Activated CD8-positive, alpha-beta T cell treated with anti-CD3 and anti-CD28 coated beads, Interleukin-2, amount 10 ng/mL, durations not matched to agents 7 days and 5 days (primary cell): ENCODE measurements around the gene OLFML2B. TPM values are rescaled to one million over a fixed set of nuclear protein-coding genes. Genes with fewer than 3 reads are reported as not detected.
"Not testable (repeated sequence)": the region's sequence is repeated elsewhere in the genome, so short reads cannot be mapped to it uniquely, and the experiment has no call there.

Source experiments
- ATAC-seq: fragments of 150-1000 bp; cut with Tn5 transposase; one replicate; pipeline ENCODE4 v1.10.0; 2021; ENCODE audit warnings: moderate library complexity
- CTCF ChIA-PET: fragments of 350-600 bp; sonication (Branson Sonifier 250); formaldehyde crosslinking; loops from one replicate; lab custom pipeline; 2021; ENCODE audit warnings: antibody characterized with exemption; lab: Charles Lee
- POLR2A ChIA-PET: fragments of 350-600 bp; sonication (Branson Sonifier 250); formaldehyde crosslinking; loops from one replicate; lab custom pipeline; 2021; ENCODE audit warnings: antibody characterized with exemption; lab: Charles Lee
- DNase-seq: peaks from one replicate; pipeline ENCODE4 v3.0.0-alpha.2; 2020
- H3K27ac Mint-ChIP-seq: one replicate; pipeline ENCODE4 v1.8.0; 2021; ENCODE audit warnings: mild to moderate bottlenecking, mixed read lengths
- H3K27me3 Mint-ChIP-seq: one replicate; pipeline ENCODE4 v1.8.0; 2021; ENCODE audit warnings: low read depth, mixed read lengths
- H3K36me3 Mint-ChIP-seq: one replicate; pipeline ENCODE4 v1.8.0; 2021; ENCODE audit warnings: low read depth, mixed read lengths
- H3K4me1 Mint-ChIP-seq: one replicate; pipeline ENCODE4 v1.8.0; 2021; ENCODE audit warnings: low read depth, mixed read lengths
- H3K4me3 Mint-ChIP-seq: one replicate; pipeline ENCODE4 v1.8.0; 2021; ENCODE audit warnings: mild to moderate bottlenecking, mixed read lengths
- H3K9me3 Mint-ChIP-seq: one replicate; pipeline ENCODE4 v1.8.0; 2022; ENCODE audit warnings: mixed read lengths; ENCODE audit not compliant: insufficient read depth
- total RNA-seq, 2 experiments: library from RNA; stranded (reverse); gene quantifications; one replicate each; pipeline ENCODE4 v1.2.3, GENCODE V29; 2021

The OLFML2B gene
- total RNA-seq = not detected

DNA sequence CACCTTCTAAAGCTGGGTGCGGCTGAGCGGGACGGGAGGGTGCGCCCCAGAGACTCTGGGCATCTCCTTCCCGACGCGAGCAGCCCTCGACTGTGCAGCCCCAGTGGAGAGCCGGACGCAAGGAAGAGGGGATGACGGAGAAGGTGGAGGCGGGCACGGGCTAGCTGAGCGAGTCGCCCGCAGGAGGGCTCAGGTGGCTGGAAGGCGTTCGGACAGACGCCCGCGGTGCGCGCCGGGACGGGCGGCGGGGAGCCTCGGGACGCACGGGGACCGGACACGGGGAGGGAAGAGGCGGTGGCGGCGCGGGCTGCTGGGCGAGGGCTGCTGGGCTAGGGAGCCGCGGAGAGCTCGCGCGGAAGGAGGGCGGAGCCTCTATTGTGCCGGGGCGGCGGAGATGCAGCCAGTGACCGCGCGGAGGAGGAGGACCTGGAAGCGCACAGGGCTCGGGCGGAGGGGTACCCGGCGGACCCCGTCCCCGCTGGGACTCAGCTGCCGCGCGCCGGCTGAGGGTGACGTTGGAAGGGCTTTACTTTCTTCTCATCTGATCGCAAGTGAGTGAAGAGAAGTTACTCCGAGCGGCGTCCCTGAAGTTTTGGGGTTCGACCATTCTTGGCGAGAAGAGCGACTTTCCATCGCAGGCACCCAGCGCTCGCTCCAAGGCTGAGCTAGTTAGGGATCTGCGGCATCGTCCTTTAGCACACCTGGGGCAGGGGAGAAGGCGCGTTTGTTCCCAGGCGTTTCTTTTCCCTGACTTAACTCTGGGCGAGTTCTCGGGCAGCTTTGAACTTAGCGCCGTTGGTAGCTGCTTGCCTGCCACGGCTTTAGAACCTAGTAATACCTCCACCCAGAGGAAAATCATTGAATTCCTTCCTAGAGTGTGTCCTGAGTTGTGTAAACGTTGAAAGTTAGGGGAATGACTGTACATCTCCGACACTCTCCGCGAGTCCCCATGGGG lies at the start of gene OLFML2B:
OLFML2B (minus strand) TSS at position 323 of the 955 bp plus-strand sequence. CDS start 439 bp downstream, outside the sequence.
- CTCF ChIA-PET = interaction anchor here (0.9 to 2.7 kb wide), 12 partner anchors 10 to 232 kb away, joined by 3 to 23 read pairs (median 4); no protein-coding TSS in a partner anchor
- Mint-ChIP-seq H3K27me3 (peaks cover 46% of the 10 kb centered on the region), H3K9me3 (no peaks in the 10 kb centered on the region), H3K36me3 (no peaks in the 10 kb centered on the region), H3K4me3 (peak within 1 kb of the TSS; percentile 80), H3K4me1 (peaks cover 11% of the 10 kb centered on the region), H3K27ac (no peak within 1 kb of the TSS)
- POLR2A ChIA-PET = interaction anchor here (0.5 to 1.2 kb wide), 2 partner anchors 101 to 174 kb away, joined by 3 read pairs; no protein-coding TSS in a partner anchor
- ATAC-seq (peak; percentile 97), DNase-seq (peak; percentile 62)

DNA sequence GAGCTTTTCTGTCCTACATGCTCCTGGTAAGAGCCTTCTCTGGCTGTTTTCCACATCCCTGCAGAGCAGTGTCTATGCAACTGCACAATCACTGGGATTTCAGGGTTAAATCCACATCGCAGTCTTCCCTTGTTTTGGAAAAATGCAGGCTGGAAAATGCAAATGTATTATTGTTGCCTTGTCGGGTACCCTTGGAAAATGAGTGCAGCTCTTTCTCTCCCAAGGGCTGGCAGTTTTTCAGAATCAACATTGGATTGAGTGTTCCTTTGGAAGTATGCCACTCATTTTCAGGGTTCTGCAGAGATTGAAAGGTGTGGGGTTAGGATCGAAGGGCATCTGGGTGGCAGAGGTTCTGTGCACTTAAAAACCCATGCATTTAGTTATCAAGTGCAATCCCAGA lies 49.1 kb upstream of the OLFML2B start:
- DNase-seq = no peak
- Mint-ChIP-seq H3K9me3 (no peaks in the 10 kb centered on the region), H3K27ac (no peak overlapping the region), H3K4me1 (peaks cover 13% of the 10 kb centered on the region), H3K4me3 (no peak overlapping the region), H3K27me3 (peaks cover 60% of the 10 kb centered on the region), H3K36me3 (no peaks in the 10 kb centered on the region)
- ATAC-seq = no peak
- ChIA-PET CTCF (no interaction called here), POLR2A (no interaction called here)

DNA sequence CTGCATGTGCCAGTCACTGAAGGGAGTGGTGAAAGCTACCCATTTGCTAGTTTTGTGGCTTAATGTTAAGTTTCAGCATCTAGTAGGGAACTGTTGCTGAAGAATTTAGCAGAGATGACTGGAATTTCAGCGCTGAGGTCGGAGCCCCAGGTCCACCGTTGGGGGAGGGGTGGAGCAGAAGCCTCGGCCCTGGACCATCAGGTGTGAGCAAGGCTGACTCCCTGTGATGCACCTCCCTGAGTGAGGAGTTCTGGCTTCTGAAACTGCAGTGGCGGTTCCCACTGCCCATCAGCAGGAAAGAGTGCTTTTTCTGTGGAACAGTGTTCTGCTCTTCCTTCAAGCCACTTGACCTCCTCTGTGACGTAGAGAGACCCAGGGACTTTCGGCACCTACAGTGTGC lies 47.2 kb upstream of the OLFML2B start:
- ChIA-PET POLR2A (no interaction called here), CTCF (no interaction called here)
- no peaks in the 10 kb centered on the region for H3K36me3 Mint-ChIP-seq
- no peak for DNase-seq
- no peak overlapping the region for H3K27ac Mint-ChIP-seq
- peaks cover 13% of the 10 kb centered on the region for H3K4me1 Mint-ChIP-seq
- no peak for ATAC-seq
- no peaks in the 10 kb centered on the region for H3K9me3 Mint-ChIP-seq
- peaks cover 60% of the 10 kb centered on the region for H3K27me3 Mint-ChIP-seq
- H3K4me3 Mint-ChIP-seq = peak overlapping the region; percentile 75

DNA sequence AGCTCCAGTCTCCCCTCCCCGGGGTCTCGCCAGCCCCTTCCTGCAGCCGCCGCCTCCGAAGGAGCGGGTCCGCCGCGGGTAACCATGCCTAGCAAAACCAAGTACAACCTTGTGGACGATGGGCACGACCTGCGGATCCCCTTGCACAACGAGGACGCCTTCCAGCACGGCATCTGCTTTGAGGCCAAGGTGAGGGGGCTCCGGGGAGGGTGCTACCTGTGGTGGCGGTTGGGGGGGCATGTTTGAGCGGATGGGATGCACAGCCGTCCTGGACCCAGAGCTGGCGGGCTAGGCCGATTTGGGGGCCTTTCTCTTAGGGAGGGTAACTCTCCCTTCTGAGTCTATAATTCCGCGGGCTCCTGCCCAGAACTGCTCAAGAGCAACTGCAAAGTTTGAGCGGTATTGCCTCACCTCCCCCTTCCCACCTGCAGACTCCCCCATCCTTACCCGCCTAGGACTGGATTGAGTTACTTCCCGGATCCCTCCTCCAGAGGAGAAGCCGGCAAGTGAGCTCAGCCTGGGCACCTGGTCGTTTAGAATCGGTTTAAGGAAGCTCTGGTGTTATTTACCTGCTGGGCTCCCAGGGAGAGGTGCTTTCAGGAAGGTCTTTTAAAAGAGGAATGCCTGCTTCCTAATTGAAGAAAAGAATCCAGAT lies 46.6 kb upstream of the OLFML2B start:
- H3K4me1 Mint-ChIP-seq = peaks cover 13% of the 10 kb centered on the region
- no peaks in the 10 kb centered on the region for H3K9me3 Mint-ChIP-seq
- H3K4me3 Mint-ChIP-seq = peak overlapping the region; percentile 75
- ATAC-seq (no peak), DNase-seq (peak; percentile 23)
- H3K27ac Mint-ChIP-seq = no peak overlapping the region
- H3K36me3 Mint-ChIP-seq = no peaks in the 10 kb centered on the region
- CTCF ChIA-PET = interaction anchor here (1.9 kb wide), 1 partner anchor 14 kb away, joined by 6 read pairs; no protein-coding TSS in a partner anchor
- POLR2A ChIA-PET = no interaction called here
- H3K27me3 Mint-ChIP-seq = peaks cover 60% of the 10 kb centered on the region

DNA sequence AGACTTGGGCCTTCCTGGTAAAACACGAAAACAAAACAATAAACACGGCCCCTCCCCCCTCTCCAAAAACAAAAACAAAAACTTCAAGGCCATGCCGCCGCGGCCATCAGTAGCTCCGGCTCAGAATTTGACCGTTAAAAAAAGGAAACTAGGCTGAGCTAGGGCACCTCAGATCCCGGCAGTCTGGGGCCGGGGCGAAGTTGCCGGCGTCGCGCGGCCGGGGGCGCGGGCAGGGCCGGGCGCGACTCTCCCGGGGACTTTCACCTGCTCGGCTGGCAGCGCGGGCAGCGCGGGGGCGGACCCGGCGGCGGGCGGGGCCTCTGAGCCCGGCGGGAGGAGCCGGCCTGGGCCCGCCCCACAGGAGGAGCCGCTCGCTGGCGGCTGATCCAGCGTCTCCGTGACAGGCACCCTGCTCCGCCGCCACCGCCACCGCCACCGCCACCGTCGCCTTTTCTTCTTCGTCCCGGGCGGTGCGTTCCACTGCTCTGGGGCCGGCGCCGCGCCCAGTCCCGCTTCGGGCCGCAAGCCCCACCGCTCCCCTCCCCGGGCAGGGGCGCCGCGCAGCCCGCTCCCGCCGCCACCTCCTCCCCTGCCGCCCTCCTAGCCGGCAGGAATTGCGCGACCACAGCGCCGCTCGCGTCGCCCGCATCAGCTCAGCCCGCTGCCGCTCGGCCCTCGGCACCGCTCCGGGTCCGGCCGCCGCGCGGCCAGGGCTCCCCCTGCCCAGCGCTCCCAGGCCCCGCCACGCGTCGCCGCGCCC lies 45.8 kb upstream of the OLFML2B start, which contains the start of gene NOS1AP:
NOS1AP (plus strand) TSS at position 358 of the 760 bp plus-strand sequence. CDS start 487 bp downstream, outside the sequence.
- H3K9me3 Mint-ChIP-seq = no peaks in the 10 kb centered on the region
- POLR2A ChIA-PET = no interaction called here
- CTCF ChIA-PET = interaction anchor here (1.9 kb wide), 1 partner anchor 13 kb away, joined by 6 read pairs; no protein-coding TSS in a partner anchor
- peak within 1 kb of the TSS; percentile 75 for H3K4me3 Mint-ChIP-seq
- no peak within 1 kb of the TSS for H3K27ac Mint-ChIP-seq
- no peaks in the 10 kb centered on the region for H3K36me3 Mint-ChIP-seq
- H3K4me1 Mint-ChIP-seq = peaks cover 13% of the 10 kb centered on the region
- DNase-seq (peak; percentile 82), ATAC-seq (peak; percentile 100)
- peaks cover 60% of the 10 kb centered on the region for H3K27me3 Mint-ChIP-seq

DNA sequence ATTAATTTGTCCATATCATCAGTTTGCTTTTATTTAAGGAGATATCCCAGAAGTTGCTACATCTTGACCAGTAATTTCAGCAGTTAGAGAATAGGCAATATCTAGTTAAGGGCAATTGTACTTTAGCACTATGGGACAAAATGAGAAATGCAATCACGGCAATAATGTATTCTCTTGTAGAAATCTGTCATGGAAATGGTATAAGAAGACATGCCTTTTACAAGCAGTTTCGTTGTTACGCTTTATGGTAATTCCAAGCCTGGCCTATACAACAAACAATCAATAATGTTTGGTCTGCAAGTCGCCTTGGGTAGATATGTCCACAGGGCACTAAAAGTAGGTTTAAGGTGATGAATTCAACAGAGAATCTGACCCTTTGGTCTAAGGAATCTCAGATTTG lies 44.6 kb upstream of the OLFML2B start:
- ATAC-seq (no peak), DNase-seq (no peak)
- Mint-ChIP-seq H3K27ac (no peak overlapping the region), H3K9me3 (no peaks in the 10 kb centered on the region), H3K27me3 (peaks cover 52% of the 10 kb centered on the region), H3K4me3 (no peak overlapping the region), H3K4me1 (peaks cover 13% of the 10 kb centered on the region), H3K36me3 (no peaks in the 10 kb centered on the region)
- CTCF ChIA-PET = no interaction called here
- POLR2A ChIA-PET = no interaction called here

DNA sequence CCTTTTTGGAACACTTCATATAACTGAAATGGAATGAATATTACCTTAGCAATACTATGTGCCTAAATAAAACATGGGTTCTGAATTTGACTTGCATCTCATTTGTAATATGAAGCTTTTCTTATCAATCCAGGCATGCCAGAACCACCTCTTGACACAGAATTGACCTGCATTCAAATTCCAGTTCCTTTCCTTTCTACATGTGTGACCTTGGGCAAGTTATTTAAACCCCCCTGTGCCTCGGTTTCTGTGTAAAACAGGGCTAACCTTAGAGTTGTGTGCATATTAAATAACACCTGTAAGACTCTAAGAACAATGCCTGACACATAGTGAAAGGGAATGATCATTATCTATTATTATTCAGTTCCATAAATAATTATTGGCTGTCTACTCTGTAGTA lies 43.8 kb upstream of the OLFML2B start:
- H3K4me1 Mint-ChIP-seq = peaks cover 13% of the 10 kb centered on the region
- H3K27me3 Mint-ChIP-seq = peaks cover 51% of the 10 kb centered on the region
- H3K9me3 Mint-ChIP-seq = no peaks in the 10 kb centered on the region
- H3K27ac Mint-ChIP-seq = no peak overlapping the region
- no peaks in the 10 kb centered on the region for H3K36me3 Mint-ChIP-seq
- no peak for DNase-seq
- ChIA-PET CTCF (interaction anchor here (2.0 kb wide), 1 partner anchor 11 kb away, joined by 7 read pairs; no protein-coding TSS in a partner anchor), POLR2A (no interaction called here)
- H3K4me3 Mint-ChIP-seq = no peak overlapping the region
- no peak for ATAC-seq

DNA sequence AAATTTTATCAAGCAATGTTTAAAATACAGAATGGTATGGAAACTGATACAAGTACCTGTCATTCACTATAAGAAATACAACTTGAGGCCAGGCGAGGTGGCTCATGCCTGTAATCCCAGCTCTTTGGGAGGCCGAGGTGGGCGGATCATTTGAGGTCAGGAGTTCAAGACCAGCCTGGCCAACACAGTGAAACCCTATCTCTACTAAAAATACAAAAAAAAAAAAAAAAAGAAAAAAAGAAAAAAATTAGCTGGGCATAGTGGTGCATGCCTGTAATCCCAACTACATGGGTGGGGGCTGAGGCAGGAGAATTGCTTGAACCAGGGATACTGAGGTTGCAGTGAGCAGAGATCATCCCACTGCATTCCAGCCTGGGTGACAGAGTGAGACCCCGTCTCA lies 43.2 kb upstream of the OLFML2B start:
- not testable (repeated sequence) for H3K36me3 Mint-ChIP-seq, H3K4me3 Mint-ChIP-seq, ATAC-seq, DNase-seq, H3K9me3 Mint-ChIP-seq, H3K27ac Mint-ChIP-seq
- H3K4me1 Mint-ChIP-seq = peaks cover 13% of the 10 kb centered on the region
- ChIA-PET POLR2A (interaction anchor here (0.6 kb wide), 1 partner anchor 890 kb away, joined by 3 read pairs; no protein-coding TSS in a partner anchor), CTCF (interaction anchor here (2.0 kb wide), 1 partner anchor 10 kb away, joined by 7 read pairs; no protein-coding TSS in a partner anchor)
- H3K27me3 Mint-ChIP-seq = peaks cover 50% of the 10 kb centered on the region

DNA sequence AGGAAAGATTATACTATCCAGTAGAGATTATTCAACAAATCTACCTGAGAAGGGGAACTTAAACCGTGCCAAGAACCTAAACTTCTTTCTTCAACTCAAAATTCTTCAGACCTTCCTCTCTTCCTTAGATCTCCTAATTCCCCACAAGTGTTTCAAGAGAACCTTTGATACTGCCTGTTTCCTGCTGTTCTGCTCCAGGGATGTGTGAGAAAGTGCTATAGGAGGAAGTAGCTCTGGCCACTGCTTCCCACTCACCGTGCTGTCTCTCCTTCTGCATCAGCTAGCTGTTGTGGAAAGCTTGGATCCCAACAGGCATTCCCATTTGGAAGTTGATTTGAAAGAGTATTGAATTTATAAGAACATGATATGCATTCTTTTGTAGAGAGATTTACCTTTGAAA lies 41.3 kb upstream of the OLFML2B start:
- Mint-ChIP-seq H3K4me1 (peaks cover 8% of the 10 kb centered on the region), H3K9me3 (no peaks in the 10 kb centered on the region), H3K27me3 (peaks cover 37% of the 10 kb centered on the region), H3K36me3 (no peaks in the 10 kb centered on the region), H3K27ac (no peak overlapping the region), H3K4me3 (no peak overlapping the region)
- CTCF ChIA-PET = interaction anchor here (0.7 to 0.9 kb wide), 3 partner anchors 22 to 201 kb away, joined by 3 to 4 read pairs (median 3); no protein-coding TSS in a partner anchor
- POLR2A ChIA-PET = no interaction called here
- ATAC-seq = no peak
- DNase-seq = no peak

DNA sequence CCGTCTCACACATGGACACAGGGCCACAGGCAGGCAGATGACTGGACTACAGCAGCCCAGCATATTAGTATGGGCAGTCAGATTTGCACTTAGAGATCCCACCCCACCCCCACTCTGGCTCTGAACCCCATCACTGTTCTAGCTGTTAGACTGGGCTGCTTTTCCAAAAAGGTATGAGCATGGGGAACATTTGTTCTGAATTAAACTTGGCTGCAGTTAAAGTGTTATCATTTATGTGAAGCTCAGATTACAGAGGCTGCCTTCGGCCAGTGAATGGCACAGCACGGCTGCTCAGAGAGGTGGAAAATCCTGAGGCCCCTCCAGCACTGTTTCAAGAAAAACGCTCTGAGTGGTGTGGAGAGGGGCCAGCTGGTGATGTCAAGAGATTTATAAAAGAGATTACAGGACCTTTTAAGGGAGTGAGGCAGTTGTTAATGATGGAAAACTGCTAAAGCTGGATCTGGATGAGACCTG lies 38.9 kb upstream of the OLFML2B start:
- Mint-ChIP-seq H3K27me3 (peaks cover 25% of the 10 kb centered on the region), H3K36me3 (no peaks in the 10 kb centered on the region), H3K9me3 (no peaks in the 10 kb centered on the region), H3K4me3 (no peak overlapping the region), H3K4me1 (no peaks in the 10 kb centered on the region), H3K27ac (no peak overlapping the region)
- DNase-seq (no peak), ATAC-seq (no peak)
- ChIA-PET CTCF (interaction anchor here (1.0 to 1.4 kb wide), 2 partner anchors 14 to 26 kb away, joined by 4 to 7 read pairs; no protein-coding TSS in a partner anchor), POLR2A (interaction anchor here (0.6 kb wide), 1 partner anchor 1259 kb away, joined by 3 read pairs; the partner anchor contains the start of gene NUF2)

DNA sequence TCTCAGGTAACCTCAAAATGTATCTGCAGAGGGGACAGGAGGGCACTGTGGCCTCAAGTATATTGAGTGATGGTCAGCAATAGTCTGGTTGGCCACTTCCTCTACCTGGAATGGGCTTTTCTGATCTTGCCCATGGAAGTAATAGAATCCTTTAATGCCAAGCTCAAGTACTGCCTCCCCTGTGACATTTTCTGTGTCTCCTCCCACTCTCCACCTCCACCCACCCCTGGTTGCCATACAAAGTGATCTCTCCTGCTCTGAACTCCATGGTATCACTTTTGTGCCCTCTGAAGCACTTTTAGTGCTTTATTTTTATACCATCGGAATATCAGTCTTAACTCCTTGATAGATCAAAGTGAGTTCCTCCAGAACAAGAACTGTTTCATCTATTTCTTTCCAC lies 36.6 kb upstream of the OLFML2B start:
- ChIA-PET CTCF (no interaction called here), POLR2A (no interaction called here)
- H3K27me3 Mint-ChIP-seq = peaks cover 15% of the 10 kb centered on the region
- H3K4me3 Mint-ChIP-seq = no peak overlapping the region
- H3K36me3 Mint-ChIP-seq = no peaks in the 10 kb centered on the region
- H3K9me3 Mint-ChIP-seq = no peaks in the 10 kb centered on the region
- H3K27ac Mint-ChIP-seq = no peak overlapping the region
- DNase-seq (no peak), ATAC-seq (no peak)
- H3K4me1 Mint-ChIP-seq = no peaks in the 10 kb centered on the region
